GM19043 (cell line): ENCODE results near the gene AMY2B.
"Not testable (repeated sequence)": the region's sequence is repeated elsewhere in the genome, so short reads cannot be mapped to it uniquely, and the experiment has no call there.

Experiments used
- ATAC-seq: cut with Tn5 transposase; IDR thresholded peaks from one replicate; pipeline ENCODE4 v1.9.1; 2021; ENCODE audit warnings: low read depth; ENCODE audit not compliant: unreplicated experiment

The AMY2B gene

DNA sequence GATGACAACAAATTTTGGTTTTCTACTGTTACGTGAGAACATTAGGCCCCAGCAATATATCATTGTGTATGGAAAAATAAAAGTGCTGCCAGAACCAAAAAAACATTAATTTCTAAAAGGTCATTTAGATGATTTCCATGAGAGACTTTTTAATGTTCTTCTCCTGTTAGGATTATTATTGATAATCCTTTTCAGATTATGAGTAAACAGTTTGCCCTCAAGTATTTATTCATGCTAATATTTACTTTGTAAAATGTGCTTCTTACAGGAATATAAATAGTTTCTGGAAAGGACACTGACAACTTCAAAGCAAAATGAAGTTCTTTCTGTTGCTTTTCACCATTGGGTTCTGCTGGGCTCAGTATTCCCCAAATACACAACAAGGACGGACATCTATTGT is at the start of gene AMY2B:
AMY2B (plus strand) TSS at position 301 of the 400 bp plus-strand sequence; CDS start at position 315, 14 bp downstream.
- not testable (repeated sequence) for ATAC-seq

DNA sequence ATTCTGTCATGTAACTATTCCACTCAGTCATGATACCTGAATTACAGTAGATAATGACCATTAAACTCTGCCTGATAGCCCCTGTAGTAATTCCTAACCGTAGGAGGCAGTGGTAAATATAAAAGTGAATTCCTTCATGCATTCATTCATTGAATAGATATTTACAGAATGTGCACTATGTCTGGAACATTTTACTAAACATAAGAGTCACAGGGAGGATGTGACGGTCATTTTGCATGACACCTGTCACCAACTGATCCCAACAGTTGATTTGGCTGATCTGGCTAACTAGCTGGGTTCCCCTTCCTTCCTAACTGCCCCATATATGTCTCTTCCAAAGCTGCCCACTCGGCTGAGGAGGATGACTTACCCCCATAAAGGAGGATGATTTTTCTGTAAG is 48.0 kb upstream of the AMY2B start:
- no peak for ATAC-seq

DNA sequence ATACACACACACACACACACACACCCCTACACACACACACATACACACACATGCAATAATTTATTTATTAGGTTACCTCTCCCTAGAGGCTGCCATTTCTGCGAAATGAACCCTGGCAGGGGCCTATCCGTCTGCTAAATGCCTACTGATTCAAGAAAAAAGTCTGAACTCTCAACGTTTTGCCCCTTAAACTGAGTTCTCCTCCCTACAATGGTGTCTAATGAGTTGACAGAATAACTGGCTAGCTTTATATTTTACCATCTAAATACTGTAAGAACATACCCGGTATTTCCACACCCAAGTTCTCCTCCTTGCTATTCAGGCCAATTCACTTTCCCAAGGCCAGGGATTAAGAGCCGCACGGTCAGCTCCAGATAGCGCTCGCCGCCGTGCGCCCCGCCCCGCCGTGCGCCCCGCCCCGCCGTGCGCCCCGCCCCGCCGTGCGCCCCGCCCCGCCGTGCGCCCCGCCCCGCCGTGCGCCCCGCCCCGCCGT is 46.2 kb upstream of the AMY2B start:
- ATAC-seq: peak; percentile 45

- ATAC-seq: peak; percentile 73
Measured at GRCh38 chr1:103525607-103526507, 45.5 kb upstream of the AMY2B start, which contains the start of gene RNPC3. RNPC3 (plus strand) TSS chr1:103525699; CDS start chr1:103526071, 372 bp downstream.

DNA sequence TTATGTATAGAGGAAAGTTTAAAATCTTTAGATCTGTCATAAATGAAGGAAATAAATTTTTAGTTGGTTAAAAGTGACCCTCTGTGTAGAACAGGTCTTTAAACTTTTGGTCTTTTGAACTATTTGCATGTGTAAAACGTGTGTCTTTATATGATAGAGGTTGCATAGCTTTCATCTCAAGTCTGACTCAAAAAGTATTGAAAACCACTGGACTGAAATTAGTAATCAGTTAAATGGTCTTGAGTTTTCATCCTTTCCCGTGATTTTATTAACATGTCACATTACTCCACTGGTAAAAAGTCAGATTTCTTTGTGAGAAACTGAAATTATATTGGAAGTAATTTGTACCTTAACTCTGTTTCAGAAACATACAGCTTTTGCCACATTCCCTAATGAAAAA is 44.1 kb upstream of the AMY2B start:
- ATAC-seq: no peak

DNA sequence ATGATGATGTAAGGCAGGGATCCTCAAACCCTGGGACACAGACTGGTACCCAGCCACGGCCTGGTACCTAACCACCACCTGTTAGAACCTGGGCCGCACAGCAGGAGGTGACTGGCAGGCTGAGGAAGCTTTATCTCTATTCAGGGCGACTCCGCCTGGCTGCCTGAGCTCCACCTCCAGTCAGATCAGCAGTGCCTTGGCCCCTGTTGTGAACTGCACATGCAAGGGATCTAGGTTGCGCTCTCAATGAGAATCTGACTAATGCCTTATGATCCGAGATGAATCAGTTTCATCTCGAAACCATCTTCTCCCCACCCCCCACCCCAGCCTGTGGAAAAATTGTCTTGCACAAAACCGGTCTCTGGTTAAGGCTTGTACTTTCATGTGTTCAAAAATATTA is 41.6 kb upstream of the AMY2B start:
- no peak for ATAC-seq

DNA sequence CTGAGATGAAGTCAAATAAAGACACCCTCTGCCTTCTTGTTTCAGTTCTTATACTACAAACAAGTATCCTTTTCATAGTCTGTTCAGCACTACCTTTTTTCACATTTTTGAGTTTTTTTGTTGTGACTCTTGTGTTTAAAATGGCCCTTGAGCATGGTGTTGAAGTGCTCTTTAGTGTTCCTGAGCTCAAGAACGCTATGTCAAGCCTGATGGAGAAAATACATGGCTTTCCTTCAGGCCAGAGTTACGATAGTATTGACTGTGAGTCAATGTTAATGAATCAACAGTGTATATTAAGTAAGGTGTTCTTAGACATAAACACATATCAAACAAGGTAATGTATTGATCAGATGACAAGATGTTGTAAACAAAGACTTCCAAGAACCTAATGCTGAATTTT is 33.2 kb upstream of the AMY2B start:
- ATAC-seq: no peak

DNA sequence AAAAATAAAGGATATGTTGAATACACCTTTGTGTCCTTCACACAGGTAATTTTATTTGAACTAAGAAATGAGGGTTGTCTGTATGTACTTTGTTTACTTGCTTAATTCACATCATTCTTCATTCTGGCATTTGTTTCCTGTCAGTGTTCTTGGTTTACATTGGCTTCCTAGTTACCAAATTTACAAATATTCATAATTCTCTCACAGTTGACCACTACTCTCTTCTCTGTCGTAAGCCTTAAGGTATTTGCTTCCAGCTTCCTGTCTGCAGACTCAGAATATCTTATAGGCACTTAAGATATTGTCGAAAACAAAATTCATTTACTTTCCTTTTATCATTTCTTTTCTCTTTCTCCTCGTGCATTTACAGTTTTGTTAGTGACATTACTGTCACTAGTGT is 30.0 kb upstream of the AMY2B start:
- no peak for ATAC-seq

GRCh38 chr1:103546496-103546895 is 24.9 kb upstream of the AMY2B start:
- no peak for ATAC-seq

DNA sequence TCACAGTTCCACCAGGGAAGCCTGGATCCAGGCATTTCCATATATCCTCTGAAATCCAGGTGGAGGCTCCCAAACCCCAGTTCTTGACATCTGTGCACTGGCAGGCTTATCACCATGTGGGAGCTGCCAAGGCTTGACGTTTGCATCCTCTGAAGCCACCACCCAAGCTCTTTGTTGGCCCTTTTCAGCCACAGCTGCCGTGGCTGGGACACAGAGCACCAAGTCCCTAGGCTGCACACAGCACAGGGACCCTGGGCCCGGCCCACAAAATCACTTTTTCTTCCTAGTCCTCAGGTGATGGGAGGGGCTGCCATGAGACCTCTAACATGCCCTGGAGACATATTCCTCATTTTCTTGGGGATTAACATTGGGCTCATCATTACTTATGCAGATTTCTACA is 23.5 kb upstream of the AMY2B start:
- no peak for ATAC-seq

DNA sequence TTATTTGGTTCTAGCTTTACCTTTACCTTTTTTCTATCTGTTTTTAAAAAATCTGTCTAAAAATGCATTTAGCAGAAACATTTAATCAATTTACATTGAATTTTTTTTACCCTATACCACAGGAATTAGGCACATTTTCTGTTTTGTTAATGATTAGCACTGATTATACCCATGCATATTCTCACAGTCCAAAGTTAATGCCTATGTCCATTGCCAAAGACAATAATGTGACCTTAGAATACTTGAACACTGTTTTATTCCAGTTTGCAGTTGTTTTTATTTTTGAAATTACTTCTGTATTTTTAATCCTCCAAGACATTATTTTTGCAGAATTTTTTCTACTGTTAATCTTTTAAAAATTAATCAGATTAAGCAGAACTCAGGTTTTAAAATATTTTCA is 11.0 kb upstream of the AMY2B start:
- ATAC-seq: no peak

- ATAC-seq: not testable (repeated sequence)
Measured at GRCh38 chr1:103561124-103561523, 10.3 kb upstream of the AMY2B start.

DNA sequence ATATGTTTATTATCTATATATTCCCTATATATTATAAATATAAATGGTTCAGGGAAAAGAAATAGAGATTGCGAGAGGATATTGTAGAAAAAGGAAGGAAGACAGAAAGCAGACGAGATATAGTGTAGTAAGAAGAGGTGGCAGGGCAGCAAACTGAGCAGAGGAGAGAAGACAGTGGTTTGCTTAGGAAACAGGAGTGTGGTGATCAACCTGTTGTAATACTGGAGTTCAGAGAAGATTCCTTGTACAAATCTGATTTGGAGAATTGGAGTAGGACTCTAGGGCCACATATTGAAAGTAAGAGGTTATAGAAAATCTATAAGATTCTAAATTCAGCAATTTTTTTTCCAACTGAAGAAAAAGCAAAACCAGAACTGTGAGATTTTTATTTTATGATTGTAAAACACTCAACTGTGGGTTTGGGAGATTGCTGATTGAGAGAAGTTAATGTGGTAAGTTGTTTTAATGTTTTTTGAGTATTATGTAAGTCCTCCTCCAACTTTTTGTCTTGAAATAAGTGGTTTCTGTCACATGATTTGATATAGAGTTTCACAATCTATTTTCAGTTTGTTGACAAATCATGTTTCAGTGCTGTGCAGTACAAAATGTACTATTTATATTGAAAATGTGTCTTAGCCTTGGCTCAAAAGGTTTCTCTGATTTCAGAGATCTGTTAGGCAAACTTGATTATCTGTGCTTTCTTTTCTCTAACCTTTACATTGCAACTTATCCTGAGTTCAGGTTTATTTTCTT is 9.6 kb upstream of the AMY2B start:
- peak; percentile 88 for ATAC-seq

- ATAC-seq: no peak
Measured at GRCh38 chr1:103563056-103563455, 8.3 kb upstream of the AMY2B start.

DNA sequence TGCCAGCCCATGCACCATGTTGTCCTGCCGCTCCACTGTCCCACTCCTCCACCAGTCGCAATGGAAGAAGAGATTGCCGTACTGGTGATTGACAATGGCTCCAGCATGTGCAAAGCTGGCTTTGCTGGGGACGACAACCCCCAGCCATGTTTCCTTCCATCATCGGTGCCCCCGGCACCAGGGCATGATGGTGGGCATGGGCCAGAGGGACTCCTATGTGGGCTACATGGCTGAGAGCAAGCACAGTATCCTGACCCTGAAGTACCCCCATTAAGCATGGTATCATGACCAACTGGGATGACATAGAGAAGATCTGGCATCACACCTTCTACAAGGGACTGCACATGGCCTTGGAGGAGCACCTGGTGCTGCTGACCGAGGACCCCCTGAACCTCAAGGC is 1.9 kb upstream of the AMY2B start:
- no peak for ATAC-seq

DNA sequence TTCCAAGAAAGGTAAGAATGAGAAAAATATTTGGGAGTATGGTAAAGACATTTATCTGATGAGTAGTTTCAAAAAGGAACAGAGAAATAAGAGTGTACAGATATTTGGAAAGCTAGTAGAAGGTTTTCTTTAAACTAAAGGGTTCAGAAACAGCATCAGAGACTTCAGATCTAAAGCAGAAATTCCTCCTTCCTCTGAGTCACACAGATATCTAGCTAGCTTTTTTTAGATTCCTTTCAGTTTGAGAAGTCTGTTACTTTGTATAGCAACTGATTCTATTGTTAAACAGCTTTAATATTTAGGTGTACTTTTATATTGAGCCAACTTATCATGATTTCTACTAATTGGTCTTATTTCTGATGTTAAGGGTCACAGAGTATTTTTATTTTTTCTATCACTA is 4.7 kb downstream of the AMY2B start:
- ATAC-seq: no peak

DNA sequence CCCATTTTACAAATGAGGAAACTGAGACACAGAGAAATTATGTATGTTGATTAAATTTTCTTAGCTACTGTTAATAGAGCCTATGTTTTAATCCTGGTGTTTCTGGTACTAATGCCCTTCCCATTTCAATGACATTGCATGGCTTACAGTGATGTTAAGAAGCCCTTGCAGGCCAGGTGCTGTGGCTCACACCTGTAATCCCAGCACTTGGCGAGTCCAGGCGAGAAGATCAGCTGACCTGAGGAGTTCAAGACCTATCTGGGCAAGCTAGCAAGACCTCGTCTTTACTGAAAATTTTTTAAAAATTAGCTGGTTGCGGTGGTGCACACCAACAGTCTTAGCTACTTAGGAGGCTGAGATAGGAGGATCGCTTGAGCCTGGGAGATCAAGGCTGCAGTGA is 5.4 kb downstream of the AMY2B start:
- not testable (repeated sequence) for ATAC-seq

GRCh38 chr1:103582464-103582863 is 11.1 kb downstream of the AMY2B start:
- no peak for ATAC-seq

DNA sequence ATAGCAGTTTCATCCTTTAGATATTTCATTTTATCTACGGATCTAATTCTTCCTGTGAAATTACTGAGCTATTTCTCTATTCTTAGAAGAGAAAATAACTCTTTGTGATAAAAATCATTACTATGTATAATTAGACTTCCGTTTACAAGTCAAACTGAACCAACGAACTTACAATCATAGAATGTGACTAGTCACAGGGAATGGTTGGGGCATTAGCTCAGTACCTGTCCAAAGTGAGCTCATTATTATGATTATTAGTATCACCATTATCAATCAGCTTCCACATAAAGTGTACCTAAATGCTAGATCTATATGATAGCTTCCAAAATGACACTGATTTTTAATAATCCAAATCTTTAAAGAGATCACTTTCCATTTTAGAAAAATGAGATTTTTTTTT is 12.5 kb downstream of the AMY2B start:
- ATAC-seq: no peak

DNA sequence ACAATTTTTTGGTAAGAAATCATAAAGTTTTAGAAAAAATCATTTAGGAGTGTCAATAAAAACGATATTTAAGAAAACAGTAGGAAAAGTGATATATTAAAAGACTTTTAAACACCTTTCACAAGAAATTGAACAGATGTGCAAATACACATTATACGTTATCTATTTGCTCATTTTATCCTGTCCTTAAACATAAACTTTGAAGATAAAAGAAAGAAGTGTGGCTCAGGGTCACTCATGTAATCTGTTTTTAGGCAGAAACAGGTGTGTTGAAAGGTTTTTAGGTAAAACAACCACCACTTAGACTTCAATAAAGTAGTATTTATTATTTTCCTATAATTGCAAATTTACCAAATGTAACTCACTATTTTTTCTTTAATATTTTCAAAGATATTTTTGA is 13.1 kb downstream of the AMY2B start:
- ATAC-seq: no peak

- not testable (repeated sequence) for ATAC-seq
Measured at GRCh38 chr1:103602740-103603139, 31.4 kb downstream of the AMY2B start.
